ENCODE measurements around the gene KIAA1614.

KIAA1614 gene

DNA sequence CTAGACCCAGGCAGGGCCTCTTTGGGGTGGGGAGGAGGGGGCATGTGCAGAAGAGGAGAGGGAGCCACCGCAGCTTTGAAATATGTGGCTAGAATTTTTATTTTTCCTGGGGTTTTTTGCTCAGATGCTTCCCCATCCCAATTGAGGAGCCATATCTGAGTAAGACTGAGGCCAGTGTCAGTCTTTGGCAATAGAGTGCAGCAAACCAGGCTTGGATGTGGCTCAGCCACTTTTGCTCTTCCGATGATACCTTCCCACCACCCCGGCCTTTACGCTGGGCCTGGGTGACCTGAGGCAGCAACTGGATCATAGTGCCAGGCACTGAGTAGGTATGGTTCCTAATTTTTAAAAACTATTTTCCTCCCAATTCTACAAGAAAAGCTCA, 36.9 kb downstream of the KIAA1614 start:
- no peak for TF ChIP-seq EZH2 (IDR thresholded peaks at IDR 0.05; ENCODE audit: borderline replicate concordance, low read depth, low read length, severe bottlenecking)
- TF ChIP-seq, protein P1, sequence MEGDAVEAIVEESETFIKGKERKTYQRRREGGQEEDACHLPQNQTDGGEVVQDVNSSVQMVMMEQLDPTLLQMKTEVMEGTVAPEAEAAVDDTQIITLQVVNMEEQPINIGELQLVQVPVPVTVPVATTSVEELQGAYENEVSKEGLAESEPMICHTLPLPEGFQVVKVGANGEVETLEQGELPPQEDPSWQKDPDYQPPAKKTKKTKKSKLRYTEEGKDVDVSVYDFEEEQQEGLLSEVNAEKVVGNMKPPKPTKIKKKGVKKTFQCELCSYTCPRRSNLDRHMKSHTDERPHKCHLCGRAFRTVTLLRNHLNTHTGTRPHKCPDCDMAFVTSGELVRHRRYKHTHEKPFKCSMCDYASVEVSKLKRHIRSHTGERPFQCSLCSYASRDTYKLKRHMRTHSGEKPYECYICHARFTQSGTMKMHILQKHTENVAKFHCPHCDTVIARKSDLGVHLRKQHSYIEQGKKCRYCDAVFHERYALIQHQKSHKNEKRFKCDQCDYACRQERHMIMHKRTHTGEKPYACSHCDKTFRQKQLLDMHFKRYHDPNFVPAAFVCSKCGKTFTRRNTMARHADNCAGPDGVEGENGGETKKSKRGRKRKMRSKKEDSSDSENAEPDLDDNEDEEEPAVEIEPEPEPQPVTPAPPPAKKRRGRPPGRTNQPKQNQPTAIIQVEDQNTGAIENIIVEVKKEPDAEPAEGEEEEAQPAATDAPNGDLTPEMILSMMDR (IDR thresholded peaks at IDR 0.05; ENCODE audit: borderline replicate concordance, extremely low read depth, low read length, poor library complexity, severe bottlenecking): no peak
- peak overlapping the region; percentile 96; the same call in 1 of the 2 replicates for H3K27ac ChIP-seq (ENCODE audit: low read length)
- no peak overlapping the region for H3K4me3 ChIP-seq (ENCODE audit: low read depth in 1 of 2, low read length in 2 of 2)
- H3K4me1 ChIP-seq (ENCODE audit: insufficient read depth, low read length): peaks cover 63% of the 10 kb centered on the region
- 0 out of 2 replicates have a peak overlapping the region, but pooled peaks have one; percentile 66 for H3K9ac ChIP-seq (ENCODE audit: low read depth, low read length)
- peaks cover 30% of the 10 kb centered on the region for H3K36me3 ChIP-seq (ENCODE audit: insufficient read depth, low read length)
- no peak overlapping the region for H2AFZ ChIP-seq (ENCODE audit: low read depth, low read length)
- H4K20me1 ChIP-seq (ENCODE audit: insufficient read depth, low read length): no peaks in the 10 kb centered on the region
- no peak for ATAC-seq (ENCODE audit: insufficient read depth, low read depth)
- no peaks in the 10 kb centered on the region for H3K9me3 ChIP-seq (ENCODE audit: insufficient read depth, low read length, severe bottlenecking)
- no peaks in the 10 kb centered on the region for H3K27me3 ChIP-seq (ENCODE audit: insufficient read depth, low read length, poor library complexity)
- peaks cover 2% of the 10 kb centered on the region; the same call in 1 of the 2 replicates for H3K79me2 ChIP-seq (ENCODE audit: insufficient read depth, low read length)
- no peak for DNase-seq
- H3K4me2 ChIP-seq (ENCODE audit: insufficient read depth, low read length): no peak overlapping the region

DNA sequence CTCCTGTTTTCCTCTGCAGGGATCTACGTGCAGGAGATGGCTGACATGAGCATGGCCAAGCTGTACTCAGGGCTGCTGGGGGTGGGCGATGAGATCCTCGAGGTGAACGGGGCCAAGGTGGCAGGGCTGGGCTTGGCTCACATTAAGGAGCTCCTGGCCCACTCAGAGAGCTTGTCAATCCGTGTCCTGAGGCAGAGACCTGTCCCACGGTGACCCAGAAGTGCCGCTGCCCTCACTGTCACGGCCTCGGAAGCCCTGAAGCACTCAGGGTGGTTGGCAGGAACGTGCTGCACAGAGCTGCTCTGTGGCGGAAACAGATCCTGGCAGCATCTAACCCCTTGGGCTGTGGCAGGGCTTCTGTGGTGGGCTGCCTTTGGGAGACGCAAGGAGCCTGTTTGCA, 37.6 kb downstream of the KIAA1614 start:
- H3K36me3 ChIP-seq (ENCODE audit: insufficient read depth, low read length): peaks cover 37% of the 10 kb centered on the region
- DNase-seq (no peak), ATAC-seq (ENCODE audit: insufficient read depth, low read depth) (no peak)
- H4K20me1 ChIP-seq (ENCODE audit: insufficient read depth, low read length): no peaks in the 10 kb centered on the region
- H3K79me2 ChIP-seq (ENCODE audit: insufficient read depth, low read length): peaks cover 2% of the 10 kb centered on the region; the same call in 1 of the 2 replicates
- no peaks in the 10 kb centered on the region for H3K9me3 ChIP-seq (ENCODE audit: insufficient read depth, low read length, severe bottlenecking)
- no peak for TF ChIP-seq EZH2 (IDR thresholded peaks at IDR 0.05; ENCODE audit: borderline replicate concordance, low read depth, low read length, severe bottlenecking)
- TF ChIP-seq, protein P1 (IDR thresholded peaks at IDR 0.05; ENCODE audit: borderline replicate concordance, extremely low read depth, low read length, poor library complexity, severe bottlenecking): no peak
- H3K4me3 ChIP-seq (ENCODE audit: low read depth in 1 of 2, low read length in 2 of 2): no peak overlapping the region
- no peak overlapping the region for H3K4me2 ChIP-seq (ENCODE audit: insufficient read depth, low read length)
- no peak overlapping the region for H2AFZ ChIP-seq (ENCODE audit: low read depth, low read length)
- H3K9ac ChIP-seq (ENCODE audit: low read depth, low read length): no peak overlapping the region
- no peaks in the 10 kb centered on the region for H3K27me3 ChIP-seq (ENCODE audit: insufficient read depth, low read length, poor library complexity)
- H3K27ac ChIP-seq (ENCODE audit: low read length): peak overlapping the region; percentile 96; the same call in 1 of the 2 replicates
- peaks cover 56% of the 10 kb centered on the region for H3K4me1 ChIP-seq (ENCODE audit: insufficient read depth, low read length)

DNA sequence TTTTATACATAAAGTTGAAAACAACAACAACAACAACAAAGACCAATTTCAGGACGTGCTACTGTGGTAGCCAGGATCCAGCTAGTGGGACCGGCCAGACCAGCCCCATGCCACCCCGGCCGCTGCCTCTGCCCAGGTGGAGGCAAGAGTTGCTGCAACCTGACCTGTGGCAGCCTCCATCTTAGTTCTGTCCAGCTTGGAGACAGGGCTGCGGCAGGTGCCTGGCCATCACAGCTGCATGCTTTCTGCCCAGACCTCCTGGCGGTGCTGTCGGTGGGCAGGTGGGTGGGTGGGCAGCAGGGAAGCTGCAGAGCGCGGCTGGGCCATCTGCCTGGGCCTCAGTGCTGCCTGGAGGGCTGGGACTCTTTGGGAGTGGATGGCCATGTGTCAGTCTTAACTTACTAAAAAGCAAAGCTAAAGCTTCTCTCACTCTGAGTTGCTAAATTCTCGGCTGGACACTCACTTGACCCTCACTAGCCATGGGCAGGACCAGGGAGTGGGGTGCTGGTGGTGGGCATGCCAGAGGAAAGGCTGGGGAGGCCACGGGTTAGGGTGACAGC, 38.6 kb downstream of the KIAA1614 start:
- ATAC-seq (ENCODE audit: insufficient read depth, low read depth) (no peak), DNase-seq (no peak)
- H3K4me3 ChIP-seq (ENCODE audit: low read depth in 1 of 2, low read length in 2 of 2): no peak overlapping the region
- H3K36me3 ChIP-seq (ENCODE audit: insufficient read depth, low read length): peaks cover 46% of the 10 kb centered on the region
- H3K4me1 ChIP-seq (ENCODE audit: insufficient read depth, low read length): peaks cover 47% of the 10 kb centered on the region
- no peak for TF ChIP-seq EZH2 (IDR thresholded peaks at IDR 0.05; ENCODE audit: borderline replicate concordance, low read depth, low read length, severe bottlenecking)
- TF ChIP-seq, protein P1 (IDR thresholded peaks at IDR 0.05; ENCODE audit: borderline replicate concordance, extremely low read depth, low read length, poor library complexity, severe bottlenecking): no peak
- peak overlapping the region; percentile 58; the same call in 1 of the 2 replicates for H3K27ac ChIP-seq (ENCODE audit: low read length)
- H4K20me1 ChIP-seq (ENCODE audit: insufficient read depth, low read length): no peaks in the 10 kb centered on the region
- no peaks in the 10 kb centered on the region for H3K9me3 ChIP-seq (ENCODE audit: insufficient read depth, low read length, severe bottlenecking)
- H3K9ac ChIP-seq (ENCODE audit: low read depth, low read length): no peak overlapping the region
- no peak overlapping the region for H3K4me2 ChIP-seq (ENCODE audit: insufficient read depth, low read length)
- H2AFZ ChIP-seq (ENCODE audit: low read depth, low read length): no peak overlapping the region
- no peaks in the 10 kb centered on the region for H3K27me3 ChIP-seq (ENCODE audit: insufficient read depth, low read length, poor library complexity)
- H3K79me2 ChIP-seq (ENCODE audit: insufficient read depth, low read length): peaks cover 2% of the 10 kb centered on the region; the same call in 1 of the 2 replicates
